Effector memory CD4-positive, alpha-beta T cell (primary cell): ENCODE results near the gene CCDC34.
"Not testable (repeated sequence)": the region's sequence is repeated elsewhere in the genome, so short reads cannot be mapped to it uniquely, and the experiment has no call there.

Experiments used
- DNase-seq, 3 donors: peaks; one replicate each; pipeline ENCODE4 v3.0.0-alpha.2; 2020
- H3K27ac ChIP-seq: 2 replicates; pipeline ENCODE4 v1.7.0; 2013; ENCODE audit warnings: mild to moderate bottlenecking, low read length, moderate library complexity; ENCODE audit not compliant: insufficient read depth, poor library complexity, severe bottlenecking
- H3K27me3 ChIP-seq: replicated peaks from 2 replicates; pipeline ENCODE4 v1.7.0; 2013; ENCODE audit warnings: mild to moderate bottlenecking, low read length; ENCODE audit not compliant: insufficient read depth, control insufficient read depth, poor library complexity, severe bottlenecking
- H3K36me3 ChIP-seq: 2 replicates; pipeline ENCODE4 v1.7.0; 2013; ENCODE audit warnings: mild to moderate bottlenecking, low read length, moderate library complexity; ENCODE audit not compliant: control insufficient read depth, insufficient read depth
- H3K4me1 ChIP-seq: 2 replicates; pipeline ENCODE4 v1.7.0; 2013; ENCODE audit warnings: low read length, mild to moderate bottlenecking; ENCODE audit not compliant: control insufficient read depth, insufficient read depth, poor library complexity, severe bottlenecking
- H3K4me3 ChIP-seq: 2 replicates; pipeline ENCODE4 v1.7.0; 2013; ENCODE audit warnings: low read length, low read depth, mild to moderate bottlenecking; ENCODE audit not compliant: insufficient read depth, poor library complexity, severe bottlenecking
- H3K9me3 ChIP-seq: 2 replicates; pipeline ENCODE4 v1.7.0; 2013; ENCODE audit warnings: mild to moderate bottlenecking, low read length, moderate library complexity; ENCODE audit not compliant: control insufficient read depth

CCDC34 gene

GRCh38 chr11:27352781-27353180 lies 10.2 kb downstream of the CCDC34 start:
- H3K27me3 ChIP-seq = no peaks in the 10 kb centered on the region
- DNase-seq = no peak
- H3K4me3 ChIP-seq = no peak overlapping the region
- H3K36me3 ChIP-seq = peaks cover 5% of the 10 kb centered on the region
- no peak overlapping the region for H3K27ac ChIP-seq
- H3K4me1 ChIP-seq = no peaks in the 10 kb centered on the region
- H3K9me3 ChIP-seq = no peaks in the 10 kb centered on the region

- Histone ChIP-seq H3K36me3 (peaks cover 5% of the 10 kb centered on the region), H3K27me3 (no peaks in the 10 kb centered on the region), H3K4me1 (no peaks in the 10 kb centered on the region), H3K27ac (no peak overlapping the region), H3K9me3 (no peaks in the 10 kb centered on the region), H3K4me3 (no peak overlapping the region)
- DNase-seq = no peak
These were observed 12.5 kb downstream of the CCDC34 start for GRCh38 chr11:27350511-27350910.

GRCh38 chr11:27349919-27350318 lies 13.1 kb downstream of the CCDC34 start:
- H3K27ac ChIP-seq = no peak overlapping the region
- no peak for DNase-seq
- no peaks in the 10 kb centered on the region for H3K4me1 ChIP-seq
- H3K27me3 ChIP-seq = no peaks in the 10 kb centered on the region
- H3K4me3 ChIP-seq = no peak overlapping the region
- H3K36me3 ChIP-seq = peaks cover 5% of the 10 kb centered on the region
- no peaks in the 10 kb centered on the region for H3K9me3 ChIP-seq

- H3K4me1 ChIP-seq = no peaks in the 10 kb centered on the region
- no peak for DNase-seq
- H3K27ac ChIP-seq = no peak overlapping the region
- H3K4me3 ChIP-seq = no peak overlapping the region
- H3K9me3 ChIP-seq = no peaks in the 10 kb centered on the region
- H3K36me3 ChIP-seq = peaks cover 5% of the 10 kb centered on the region
- no peaks in the 10 kb centered on the region for H3K27me3 ChIP-seq
These were observed 14.6 kb downstream of the CCDC34 start for GRCh38 chr11:27348340-27348873.

GRCh38 chr11:27347359-27348339 lies 15.4 kb downstream of the CCDC34 start:
- Histone ChIP-seq H3K36me3 (peaks cover 5% of the 10 kb centered on the region), H3K27me3 (no peaks in the 10 kb centered on the region), H3K4me3 (no peak overlapping the region), H3K9me3 (no peaks in the 10 kb centered on the region), H3K27ac (no peak overlapping the region), H3K4me1 (no peaks in the 10 kb centered on the region)
- DNase-seq = no peak

GRCh38 chr11:27339941-27340340 lies 23.1 kb downstream of the CCDC34 start:
- H3K4me3 ChIP-seq = no peak overlapping the region
- DNase-seq = no peak
- H3K4me1 ChIP-seq = no peaks in the 10 kb centered on the region
- no peaks in the 10 kb centered on the region for H3K9me3 ChIP-seq
- H3K27me3 ChIP-seq = no peaks in the 10 kb centered on the region
- no peak overlapping the region for H3K27ac ChIP-seq
- H3K36me3 ChIP-seq = no peaks in the 10 kb centered on the region

GRCh38 chr11:27334764-27335163 lies 28.3 kb downstream of the CCDC34 start:
- DNase-seq = not testable (repeated sequence)

GRCh38 chr11:27331981-27332380 lies 31.0 kb downstream of the CCDC34 start:
- no peaks in the 10 kb centered on the region for H3K27me3 ChIP-seq
- no peaks in the 10 kb centered on the region for H3K9me3 ChIP-seq
- no peak overlapping the region for H3K4me3 ChIP-seq
- no peaks in the 10 kb centered on the region for H3K4me1 ChIP-seq
- no peak for DNase-seq
- H3K36me3 ChIP-seq = no peaks in the 10 kb centered on the region
- no peak overlapping the region for H3K27ac ChIP-seq

More at GRCh38 chr11:27334764-27335163, 28.3 kb downstream of the CCDC34 start:
- not testable (repeated sequence) for H3K4me1 ChIP-seq, H3K9me3 ChIP-seq, H3K27me3 ChIP-seq, H3K36me3 ChIP-seq, H3K4me3 ChIP-seq, H3K27ac ChIP-seq

- no peaks in the 10 kb centered on the region for H3K27me3 ChIP-seq
- H3K4me3 ChIP-seq = no peak overlapping the region
- no peak overlapping the region for H3K27ac ChIP-seq
- no peaks in the 10 kb centered on the region for H3K9me3 ChIP-seq
- H3K36me3 ChIP-seq = no peaks in the 10 kb centered on the region
- DNase-seq = no peak
- H3K4me1 ChIP-seq = no peaks in the 10 kb centered on the region
These were observed 32.3 kb downstream of the CCDC34 start for GRCh38 chr11:27330633-27331270.
